GM21447 (cell line): Measurements from ENCODE around the gene NSF.
"Not testable (repeated sequence)": the region's sequence is repeated elsewhere in the genome, so short reads cannot be mapped to it uniquely, and the experiment has no call there.

ENCODE experiments used
- ATAC-seq: cut with Tn5 transposase; IDR thresholded peaks from one replicate; pipeline ENCODE4 v1.9.1; 2021; ENCODE audit not compliant: unreplicated experiment

The NSF gene

DNA sequence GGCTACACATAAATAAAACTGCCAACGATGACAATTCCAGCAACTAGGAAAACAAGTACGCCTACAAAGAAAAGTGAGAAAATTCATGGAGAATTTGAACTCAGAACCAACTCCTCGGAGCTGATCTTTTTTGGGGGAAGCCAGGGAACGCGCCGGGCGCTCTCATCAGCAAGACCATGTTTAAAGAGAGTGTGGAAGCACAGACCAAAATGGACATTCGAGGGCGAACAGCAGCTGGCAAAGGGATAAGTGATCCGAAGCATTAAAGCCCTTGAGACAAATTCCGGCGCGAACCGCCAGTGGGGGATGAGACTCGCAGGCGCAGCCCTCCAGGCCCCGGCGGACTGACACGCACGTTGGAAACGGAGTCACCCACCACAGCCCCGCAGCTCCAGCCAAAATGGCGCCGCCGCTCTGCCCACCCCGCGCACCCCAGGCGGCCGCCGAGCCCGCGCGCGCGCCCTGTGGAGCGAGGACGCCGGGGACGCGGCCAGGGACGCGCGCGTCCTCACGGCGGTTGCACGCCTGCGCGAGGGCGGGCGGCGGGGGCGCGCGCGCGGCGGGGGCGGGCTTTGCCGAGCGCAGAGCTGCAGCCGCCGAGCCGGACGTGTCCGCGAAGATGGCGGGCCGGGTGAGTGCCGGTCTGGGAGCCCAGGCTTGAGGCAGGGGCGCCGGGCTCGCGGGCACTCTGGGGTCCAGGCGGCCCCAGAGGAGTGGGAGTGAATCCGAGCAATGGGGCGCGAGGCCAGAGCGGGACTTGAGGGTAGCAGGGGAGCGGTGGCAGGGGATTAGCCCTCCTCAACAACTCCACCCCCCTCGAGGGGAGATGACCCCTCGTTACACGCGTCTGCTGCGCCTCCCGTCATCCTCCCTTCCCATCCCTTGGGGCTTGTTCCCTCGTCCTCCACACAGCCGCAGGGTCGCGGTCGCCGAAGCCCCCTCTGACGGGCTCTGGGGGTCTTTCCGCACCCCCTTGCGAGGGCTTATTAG lies at the start of gene NSF:
Gene NSF, plus strand, starts transcription at position 513 of the 990 bp plus-strand sequence. Its CDS starts 107 bp downstream, at position 620.
- ATAC-seq: peak; percentile 53

DNA sequence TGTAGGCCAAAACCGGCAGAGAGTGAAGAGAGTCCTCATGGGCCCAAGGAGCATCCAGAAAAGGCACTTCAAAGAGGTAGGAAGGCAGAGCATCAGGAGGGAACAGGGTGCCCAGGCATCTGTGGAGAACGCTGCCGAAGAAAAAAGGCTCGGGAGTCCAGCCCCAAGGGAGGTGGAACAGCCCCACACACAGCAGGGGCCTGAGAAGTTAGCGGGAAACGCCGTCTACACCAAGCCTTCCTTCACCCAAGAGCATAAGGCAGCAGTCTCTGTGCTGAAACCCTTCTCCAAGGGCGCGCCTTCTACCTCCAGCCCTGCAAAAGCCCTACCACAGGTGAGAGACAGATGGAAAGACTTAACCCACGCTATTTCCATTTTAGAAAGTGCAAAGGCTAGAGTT lies 41.9 kb upstream of the NSF start:
- ATAC-seq: not testable (repeated sequence)

DNA sequence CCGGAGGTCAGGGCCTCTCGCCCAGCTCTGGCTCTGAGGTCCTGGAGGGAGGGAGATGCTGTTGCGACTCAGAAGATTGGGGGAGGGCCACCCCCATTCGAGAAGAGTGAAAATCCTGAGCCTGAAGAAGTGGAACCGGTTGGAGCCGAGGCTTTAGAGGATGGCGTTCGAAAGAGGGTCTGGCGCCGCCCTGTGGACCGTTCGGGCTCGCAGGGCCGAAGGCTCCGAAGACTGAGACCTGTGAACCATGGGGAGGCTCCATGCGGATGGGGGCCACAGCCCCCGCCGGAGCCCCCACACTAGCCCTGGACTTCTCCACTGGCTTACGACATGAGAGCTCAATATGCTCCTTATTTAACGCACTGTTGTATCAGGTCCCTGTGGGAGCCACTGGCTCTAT lies 31.3 kb upstream of the NSF start:
- not testable (repeated sequence) for ATAC-seq

DNA sequence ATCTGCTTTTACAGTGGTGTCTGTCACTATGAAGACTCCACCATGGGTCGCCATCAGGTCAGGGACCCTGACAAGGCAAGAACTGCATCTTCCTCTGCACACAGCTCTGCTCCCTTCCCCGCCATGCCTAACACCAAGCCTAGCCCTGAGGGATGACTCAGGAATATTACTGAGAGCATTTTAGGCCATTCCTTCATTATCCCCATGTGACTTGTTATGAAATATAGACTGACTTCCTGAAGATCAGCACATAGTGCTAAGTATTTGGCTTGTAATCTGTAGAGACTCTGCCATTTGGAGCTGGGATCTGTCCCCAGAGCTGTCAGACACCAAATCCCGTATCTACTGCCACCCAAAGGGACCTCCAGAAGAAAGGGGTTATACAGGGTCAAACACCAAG lies 30.4 kb upstream of the NSF start:
- ATAC-seq: not testable (repeated sequence)

DNA sequence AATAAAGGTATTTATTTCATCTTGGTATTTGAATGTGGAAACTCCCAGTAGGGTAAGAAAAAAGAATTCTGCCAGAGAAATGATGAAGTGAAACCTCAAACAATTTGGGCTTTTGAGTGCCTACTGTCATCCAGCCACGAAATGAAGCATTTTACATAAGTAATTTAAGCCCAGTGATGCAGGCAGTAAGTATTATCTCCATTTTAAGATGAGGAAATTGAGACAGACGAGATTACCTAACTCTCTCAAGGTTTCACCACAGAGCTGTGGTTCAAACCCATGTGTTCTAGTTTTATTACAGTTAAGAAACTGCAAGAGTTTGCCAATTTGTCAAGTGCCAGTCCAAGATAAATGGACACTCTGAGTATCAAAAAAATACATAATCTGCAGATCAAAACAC lies 24.2 kb upstream of the NSF start:
- not testable (repeated sequence) for ATAC-seq

DNA sequence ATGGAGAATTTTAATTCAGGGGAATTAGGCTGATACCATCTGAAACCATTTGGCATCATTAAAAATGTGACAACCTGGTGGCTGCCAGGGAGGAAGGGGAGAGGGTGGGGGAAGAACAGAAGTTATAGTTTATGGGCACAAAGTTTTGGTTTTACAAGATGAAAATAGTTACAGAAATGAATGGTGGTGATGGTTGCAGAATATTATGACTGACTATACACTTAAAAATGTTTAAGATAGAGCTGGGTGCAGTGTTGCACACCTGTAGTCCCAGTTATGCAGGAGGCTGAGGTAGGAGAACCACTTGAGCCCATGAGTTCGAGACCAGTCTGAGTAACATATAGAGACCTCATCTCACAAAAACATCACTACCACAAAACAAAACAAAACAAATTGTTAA lies 23.5 kb upstream of the NSF start:
- ATAC-seq: not testable (repeated sequence)

DNA sequence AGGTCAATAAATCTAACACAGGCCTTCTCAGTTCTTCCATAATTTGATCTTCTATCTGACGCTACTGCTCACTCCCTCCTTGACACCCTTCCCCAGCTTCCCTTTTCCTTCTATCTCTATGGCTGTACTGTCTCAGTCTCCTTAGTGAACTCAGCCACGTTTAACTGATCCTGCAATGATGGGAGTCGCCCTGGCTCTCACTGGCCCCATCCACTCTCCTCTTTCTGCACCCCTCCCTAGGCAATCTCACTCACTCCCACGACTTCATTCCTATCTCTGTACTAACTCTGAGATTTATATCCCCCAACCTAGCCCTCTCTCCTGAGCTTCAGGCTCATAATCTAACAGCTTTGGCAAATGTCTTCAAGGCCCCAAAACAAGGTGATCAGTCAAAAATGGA lies 18.7 kb upstream of the NSF start:
- ATAC-seq: not testable (repeated sequence)

DNA sequence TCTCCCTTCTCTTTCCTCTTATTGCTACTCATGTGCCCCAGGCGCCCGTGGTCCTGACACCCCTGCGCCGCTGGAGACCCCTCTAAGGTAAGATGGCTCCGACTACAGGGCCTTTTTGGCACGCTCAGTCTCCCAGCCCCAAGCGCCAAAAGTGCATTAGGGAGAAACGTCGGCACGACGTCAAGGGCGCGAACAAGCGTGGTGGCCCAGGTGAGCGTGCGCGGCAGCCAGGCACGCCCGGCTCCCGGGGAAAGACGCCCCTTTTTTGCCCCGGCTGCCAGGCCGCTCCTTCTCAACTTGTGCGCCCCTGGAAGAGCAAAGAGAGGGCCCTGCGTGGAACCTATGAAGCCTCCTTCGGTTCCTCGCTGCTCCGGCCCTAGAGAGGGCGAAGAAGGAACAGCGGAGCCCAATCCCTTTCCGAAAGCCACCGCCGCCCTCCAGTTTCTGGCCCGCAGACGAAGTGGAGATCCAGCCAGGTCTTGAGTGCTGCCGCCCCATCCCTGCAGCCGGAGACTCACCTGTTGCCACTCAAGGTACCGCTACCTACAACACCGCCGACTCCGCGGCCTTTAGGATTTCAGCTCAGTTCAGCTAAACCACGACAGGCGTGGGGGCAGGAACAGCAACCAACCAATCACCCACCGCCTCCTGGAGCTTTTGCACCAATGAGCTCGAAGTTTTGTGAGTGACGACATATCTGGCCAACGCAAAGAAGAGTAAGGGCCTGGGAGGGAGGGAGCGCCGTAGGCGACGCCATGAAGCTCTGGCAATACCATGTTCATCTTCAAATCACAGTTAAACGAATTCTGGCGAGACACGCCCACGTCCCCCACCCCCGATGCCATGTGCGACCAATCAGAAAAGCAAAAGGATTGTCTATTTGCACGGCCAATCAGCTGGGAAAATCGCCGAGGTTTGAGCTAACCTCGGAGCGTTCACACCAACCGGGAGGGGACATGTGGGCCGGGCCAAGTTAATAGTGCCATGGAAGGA lies 11.1 kb upstream of the NSF start, which contains the start of gene ARL17A:
Gene ARL17A, minus strand, starts transcription at position 609 of the 993 bp plus-strand sequence. CDS start 3,369 bp downstream, outside the sequence.
- peak; percentile 88 for ATAC-seq

DNA sequence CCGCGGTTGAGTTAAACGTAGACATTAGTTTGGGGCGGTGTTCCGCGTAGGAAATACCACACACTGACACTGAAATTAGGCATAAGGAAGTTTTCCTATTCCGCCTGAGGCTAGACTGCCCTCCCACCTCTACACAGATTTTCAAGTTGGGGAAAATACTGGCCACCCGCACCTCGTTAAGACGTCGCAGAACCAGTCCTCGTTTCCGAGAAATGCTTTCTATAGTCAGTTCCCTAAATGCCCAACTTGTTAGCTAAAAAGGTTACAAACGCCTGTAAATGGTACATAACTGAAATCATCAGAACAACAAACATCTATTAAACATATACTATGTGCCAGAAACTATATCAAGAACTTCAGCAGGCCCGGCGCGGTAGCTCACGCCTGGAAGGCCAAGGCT lies 10.4 kb upstream of the NSF start:
- not testable (repeated sequence) for ATAC-seq

DNA sequence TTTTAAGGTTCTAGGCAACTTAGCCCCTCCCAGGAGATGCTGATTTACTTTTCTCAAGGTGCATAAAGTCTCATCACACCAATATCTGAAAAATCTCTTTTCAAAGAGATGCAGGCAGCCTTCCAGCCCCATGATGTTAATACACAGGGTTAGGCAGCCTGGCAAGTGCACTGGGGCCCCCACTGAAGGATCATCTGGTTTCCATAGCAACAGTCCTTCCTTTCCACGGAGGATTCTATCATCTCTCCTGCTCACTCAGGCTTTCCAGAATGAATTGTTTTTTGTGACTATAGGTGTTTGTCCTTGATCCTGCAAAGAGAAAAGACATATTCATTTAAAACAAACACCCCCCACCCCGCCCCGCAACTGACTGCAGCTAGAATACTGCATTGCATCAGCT lies 5.0 kb upstream of the NSF start:
- not testable (repeated sequence) for ATAC-seq

DNA sequence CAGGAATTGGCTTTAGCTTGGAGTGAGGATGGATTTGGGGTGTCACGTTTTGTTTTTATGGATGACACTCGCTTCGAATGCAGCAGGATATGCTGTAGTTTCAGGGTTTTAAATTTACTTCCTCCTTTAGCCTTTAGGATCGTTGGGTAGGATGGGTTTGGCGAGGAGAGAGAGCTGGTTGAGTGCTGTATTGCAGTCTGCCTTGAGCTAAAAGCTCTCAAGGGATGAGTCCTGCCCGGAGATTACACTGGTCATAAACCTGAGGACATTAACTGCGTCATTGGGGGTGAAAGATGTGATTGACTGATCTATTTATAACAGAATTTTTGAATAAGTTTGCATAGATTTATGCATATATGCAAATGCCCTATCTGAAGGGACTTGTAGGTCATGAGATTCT lies 863 bp downstream of the NSF start:
- not testable (repeated sequence) for ATAC-seq

DNA sequence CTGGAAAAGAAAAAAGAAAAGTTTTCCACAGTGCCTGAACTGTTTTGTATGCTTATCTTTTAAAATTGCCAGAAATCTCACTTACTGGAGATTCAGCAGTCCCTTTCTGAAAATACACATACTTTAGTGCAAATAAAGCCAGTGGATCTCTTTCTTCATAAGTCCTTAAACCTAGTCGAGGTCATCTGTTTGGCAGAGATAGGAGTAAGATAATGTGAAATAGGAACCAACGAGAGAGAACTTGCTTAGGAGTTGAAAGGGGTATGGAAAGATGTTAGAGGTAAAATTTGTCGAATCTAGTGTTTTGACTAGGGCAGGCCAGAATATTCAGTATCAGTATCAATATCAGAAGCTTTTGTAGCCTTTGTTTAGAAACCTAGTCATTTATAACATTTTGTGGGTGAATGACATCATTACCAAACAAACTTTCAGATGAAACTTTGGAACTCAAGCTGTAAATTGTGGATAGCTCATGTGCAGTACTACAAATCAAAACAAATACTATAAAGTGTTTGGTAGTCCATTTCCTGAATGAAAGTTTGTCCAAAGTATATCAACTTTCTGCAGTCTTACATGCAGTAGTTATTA lies 8.0 kb downstream of the NSF start:
- ATAC-seq: not testable (repeated sequence)

DNA sequence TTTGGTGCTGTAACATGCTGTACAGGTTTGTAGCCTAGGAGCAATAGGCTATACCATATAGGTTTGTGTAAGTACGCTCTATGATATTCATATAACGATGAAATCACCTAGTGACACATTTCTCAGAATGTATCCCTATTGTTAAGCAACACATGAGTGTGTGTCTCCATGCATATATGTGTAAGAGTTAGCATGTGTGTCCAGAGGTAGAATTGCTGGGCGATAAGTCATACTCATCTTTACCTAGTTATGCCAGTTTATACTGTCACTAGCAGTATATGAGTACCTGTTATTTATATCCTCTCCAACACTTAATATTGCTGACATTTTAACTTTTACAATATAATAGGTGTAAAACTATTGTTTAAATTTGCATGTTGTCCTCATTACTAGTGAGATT lies 10.3 kb downstream of the NSF start:
- ATAC-seq: not testable (repeated sequence)

DNA sequence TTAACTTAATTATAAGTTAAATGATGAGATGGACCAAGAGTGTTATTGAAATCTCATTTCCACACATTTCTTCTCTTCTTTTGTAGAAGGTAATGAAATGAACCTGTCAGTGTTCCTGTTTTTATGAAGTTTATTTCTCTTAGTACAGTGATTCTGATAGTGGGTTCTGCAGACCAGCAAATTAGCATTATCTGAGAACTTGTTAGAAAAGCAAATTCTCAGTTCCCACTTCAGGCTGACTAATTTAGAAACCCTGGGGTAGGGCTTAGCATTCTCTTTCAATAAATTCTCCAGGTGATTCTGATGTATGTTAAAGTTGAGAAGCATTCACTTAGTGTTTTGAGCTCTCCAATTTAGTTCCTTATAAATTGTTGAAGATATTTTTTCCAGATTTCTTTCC lies 12.7 kb downstream of the NSF start:
- not testable (repeated sequence) for ATAC-seq

DNA sequence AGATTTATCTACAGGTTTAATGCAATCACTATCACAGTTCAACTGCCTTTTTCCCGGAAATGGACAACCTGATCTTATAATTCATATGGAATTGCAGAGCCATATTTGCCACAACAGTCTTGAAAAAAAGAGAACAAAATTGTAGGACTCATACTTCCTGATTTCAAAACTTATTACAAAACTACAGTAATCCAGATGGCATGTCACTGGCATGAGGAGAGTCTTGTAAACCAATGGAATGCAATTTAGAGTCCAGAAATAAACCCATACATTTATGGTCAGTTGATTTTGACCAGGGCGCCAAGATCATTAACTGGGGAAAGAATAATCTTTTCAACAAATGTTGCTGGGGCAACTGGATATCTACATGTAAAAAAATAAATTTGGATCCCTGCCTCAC lies 20.8 kb downstream of the NSF start:
- ATAC-seq: not testable (repeated sequence)

DNA sequence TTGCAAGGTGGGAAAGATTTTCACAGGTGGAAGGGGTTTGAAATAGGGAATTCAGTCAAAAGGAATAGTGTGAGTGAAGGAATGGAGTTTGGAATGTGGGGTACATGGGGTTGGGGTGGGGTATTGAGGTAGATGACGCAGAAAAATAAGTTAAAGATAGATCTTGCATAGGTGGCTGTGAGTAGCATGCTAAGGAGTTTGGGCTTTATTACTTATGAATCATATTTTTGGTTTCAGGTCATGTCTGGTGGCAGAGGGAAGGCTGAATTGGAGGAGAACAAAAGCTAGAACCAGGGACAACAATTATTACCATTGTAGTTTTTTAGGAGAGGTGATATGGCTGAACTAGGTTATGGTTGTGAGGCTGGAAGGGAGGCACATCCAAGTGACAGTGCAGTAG lies 23.4 kb downstream of the NSF start:
- not testable (repeated sequence) for ATAC-seq

DNA sequence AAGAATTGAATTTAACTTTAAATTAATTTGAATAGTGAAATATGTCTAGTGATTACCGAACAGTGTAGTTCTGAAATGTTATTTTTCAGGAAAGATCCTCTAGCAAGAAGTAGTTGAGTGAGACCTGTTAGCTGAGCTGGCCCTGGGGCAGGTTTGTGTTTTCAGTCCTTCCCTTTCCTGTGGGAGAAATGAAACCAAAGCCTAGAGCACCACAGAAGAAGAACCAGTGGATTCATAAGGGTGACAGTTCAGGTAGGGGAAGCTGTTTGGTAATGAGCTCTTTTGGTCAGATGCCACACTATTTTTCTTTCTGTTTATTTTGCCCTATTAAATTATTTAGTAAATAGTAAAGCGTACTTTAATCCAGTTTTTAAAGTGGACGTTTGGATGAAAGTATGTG lies 26.7 kb downstream of the NSF start:
- ATAC-seq: not testable (repeated sequence)

DNA sequence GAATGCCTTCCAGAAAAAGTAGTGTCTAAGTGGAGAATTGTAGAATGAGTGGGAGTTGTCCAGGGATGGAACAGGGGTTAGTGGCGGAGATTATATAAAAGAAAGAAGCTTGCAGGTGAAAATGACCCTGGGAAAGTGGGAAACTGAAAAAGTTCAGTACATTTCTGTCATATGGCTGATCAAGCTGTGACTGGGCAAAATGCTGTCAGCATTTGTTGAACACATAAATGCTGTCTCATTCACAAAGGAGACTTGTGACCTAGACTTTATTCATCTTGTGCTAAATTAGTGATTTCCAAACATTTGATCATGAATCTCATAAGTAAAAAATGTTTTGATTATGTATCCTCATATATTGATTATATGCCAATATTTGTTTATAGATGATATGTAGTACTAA lies 28.5 kb downstream of the NSF start:
- not testable (repeated sequence) for ATAC-seq

DNA sequence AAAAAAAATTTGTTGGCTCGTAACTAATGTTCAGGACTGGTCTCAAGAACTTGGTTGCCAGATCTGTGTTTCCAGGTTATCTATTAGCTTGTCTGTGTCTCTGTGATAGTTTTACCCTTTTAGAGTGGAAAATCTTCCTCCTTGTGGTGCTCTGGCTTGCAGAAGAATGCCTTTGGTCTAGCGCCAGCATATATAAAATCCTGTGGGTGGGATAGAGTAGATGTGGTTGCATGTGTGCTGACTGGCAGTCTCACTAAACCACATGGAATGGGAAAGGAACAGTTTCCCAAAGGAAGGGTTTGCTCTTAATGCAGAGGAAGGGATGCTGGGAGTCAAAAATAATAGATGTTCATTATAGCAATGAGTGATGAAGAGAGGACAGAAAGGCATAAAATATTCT lies 33.3 kb downstream of the NSF start:
- ATAC-seq: not testable (repeated sequence)

DNA sequence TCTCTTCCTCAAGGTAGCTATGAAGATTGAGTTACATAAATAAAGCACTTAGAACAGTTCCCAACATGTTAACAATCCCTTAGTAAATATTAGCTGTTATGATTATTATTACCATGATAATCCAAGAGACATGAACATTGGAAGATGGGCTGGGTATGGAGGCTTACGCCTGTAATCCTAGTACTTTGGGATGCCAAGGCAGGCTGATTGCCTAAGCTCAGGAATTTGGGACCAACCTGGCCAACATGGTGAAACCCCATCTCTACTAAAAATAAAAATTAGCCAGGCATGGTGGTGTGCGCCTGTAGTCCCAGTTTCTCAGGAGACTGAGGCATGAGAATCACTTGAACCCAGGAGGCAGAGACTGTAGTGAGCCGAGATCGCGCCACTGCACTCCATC lies 34.3 kb downstream of the NSF start:
- not testable (repeated sequence) for ATAC-seq

DNA sequence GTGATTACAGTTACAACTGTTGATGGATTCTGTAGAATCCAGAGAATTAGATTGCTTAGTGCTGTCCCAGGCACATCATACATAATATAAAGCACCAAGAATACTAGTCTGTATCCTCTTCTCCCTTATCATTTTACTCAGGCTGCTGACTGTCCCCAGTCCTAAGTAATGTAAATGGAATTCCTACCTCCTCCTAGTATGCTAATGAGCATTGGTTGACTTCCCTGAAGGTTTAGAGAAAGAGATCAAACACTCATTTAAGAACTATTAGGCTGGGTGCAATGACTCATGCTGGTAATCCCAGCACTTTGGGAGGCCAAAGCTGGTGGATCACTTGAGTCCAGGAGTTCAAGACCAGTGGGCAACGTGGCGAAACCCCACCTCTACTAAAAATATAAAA lies 37.0 kb downstream of the NSF start:
- ATAC-seq: not testable (repeated sequence)
